ENCODE measurements around the gene DCANP1.

DCANP1 gene

DNA sequence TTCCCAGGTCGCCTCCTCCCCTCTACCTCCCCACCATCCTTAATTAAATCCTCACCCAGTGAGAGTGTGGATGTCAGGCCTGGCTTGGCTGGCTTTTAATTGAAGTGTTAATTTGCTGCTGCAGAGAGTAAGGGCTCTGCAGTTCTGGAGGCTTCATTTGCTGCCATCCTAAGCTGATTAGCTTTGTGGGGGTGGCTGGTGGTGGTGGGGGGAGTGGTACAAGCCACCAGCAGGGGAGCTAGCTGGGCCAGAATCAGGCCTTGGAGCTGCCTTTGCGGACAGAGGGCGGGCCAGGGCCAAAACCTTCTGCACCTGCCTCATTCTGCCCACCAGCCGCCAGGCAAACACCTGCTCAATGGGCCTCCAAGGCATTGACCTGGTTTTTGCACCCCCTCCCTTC lies 31.8 kb upstream of the DCANP1 start:
- DNase-seq (ENCODE audit: low read depth): no peak

DNA sequence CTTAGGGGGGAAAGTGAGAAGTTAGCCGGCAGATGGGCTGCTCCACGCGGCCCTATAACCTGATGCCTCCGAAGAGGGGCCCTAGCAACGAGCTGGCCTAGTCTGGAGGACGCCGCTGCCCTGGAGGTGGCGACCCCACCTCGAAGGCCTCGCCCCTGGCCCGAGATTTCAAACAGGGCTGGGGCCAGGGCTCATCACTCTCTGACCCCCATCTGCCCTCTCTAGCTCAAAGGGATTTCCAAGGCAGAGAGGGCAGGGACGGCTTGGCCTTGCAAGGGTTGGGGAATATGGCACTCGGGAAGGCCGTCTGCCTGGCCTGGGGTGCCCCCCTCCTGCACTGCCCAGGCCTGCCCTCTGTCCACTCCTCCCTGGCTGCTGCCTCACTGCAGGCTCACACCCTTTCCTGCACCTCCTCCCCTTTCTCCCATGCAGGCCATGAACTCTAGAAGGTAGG lies 30.5 kb upstream of the DCANP1 start:
- DNase-seq (ENCODE audit: low read depth): no peak

- no peak for DNase-seq (ENCODE audit: low read depth)
Observed at GRCh38 chr5:135476615-135477581, 29.8 kb upstream of the DCANP1 start.

- DNase-seq (ENCODE audit: low read depth): no peak
Observed at GRCh38 chr5:135473956-135474670, 27.0 kb upstream of the DCANP1 start.

DNA sequence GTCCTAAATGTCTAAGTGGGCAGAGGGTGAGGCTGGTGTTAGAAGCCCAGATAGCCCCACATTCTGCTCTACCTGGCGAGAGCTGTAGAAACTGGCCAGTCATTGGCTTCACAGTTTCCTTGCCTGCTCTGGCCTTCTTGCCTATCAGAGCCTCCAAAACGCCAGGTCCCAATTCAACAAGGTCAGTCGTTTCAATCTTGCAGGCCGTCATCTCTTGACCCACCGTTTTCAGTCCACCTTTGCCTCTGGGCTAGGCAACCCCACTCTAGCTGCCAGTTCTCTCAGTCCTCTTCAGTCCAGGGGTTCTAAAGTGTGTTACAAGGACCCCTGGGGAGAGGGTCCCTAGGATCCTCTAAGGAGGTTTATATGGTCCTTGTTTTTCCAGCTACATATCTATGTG lies 25.0 kb upstream of the DCANP1 start:
- DNase-seq (ENCODE audit: low read depth): no peak

- DNase-seq (ENCODE audit: low read depth): no peak
Observed at GRCh38 chr5:135471726-135472125, 24.6 kb upstream of the DCANP1 start.

DNA sequence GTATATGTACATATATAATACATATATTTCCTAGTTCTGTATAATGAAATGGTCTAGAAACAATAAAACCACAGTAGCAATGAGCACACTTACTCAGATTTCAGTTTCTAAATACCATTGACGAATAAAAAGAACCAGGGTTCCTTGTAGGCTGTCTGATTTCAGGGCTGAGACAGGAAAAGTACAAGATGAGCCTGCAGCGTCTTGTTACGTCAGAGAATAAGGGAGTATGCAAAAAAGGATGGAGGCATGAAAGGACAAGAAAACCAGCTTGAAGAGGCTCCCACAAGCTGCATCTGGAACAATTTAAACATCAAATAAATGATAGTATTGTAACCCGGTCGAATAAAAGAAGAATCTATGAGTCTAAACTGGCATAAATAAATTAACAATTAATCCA lies 22.8 kb upstream of the DCANP1 start:
- DNase-seq (ENCODE audit: low read depth): no peak

- no peak for DNase-seq (ENCODE audit: low read depth)
Observed at GRCh38 chr5:135468541-135468940, 21.4 kb upstream of the DCANP1 start.

DNA sequence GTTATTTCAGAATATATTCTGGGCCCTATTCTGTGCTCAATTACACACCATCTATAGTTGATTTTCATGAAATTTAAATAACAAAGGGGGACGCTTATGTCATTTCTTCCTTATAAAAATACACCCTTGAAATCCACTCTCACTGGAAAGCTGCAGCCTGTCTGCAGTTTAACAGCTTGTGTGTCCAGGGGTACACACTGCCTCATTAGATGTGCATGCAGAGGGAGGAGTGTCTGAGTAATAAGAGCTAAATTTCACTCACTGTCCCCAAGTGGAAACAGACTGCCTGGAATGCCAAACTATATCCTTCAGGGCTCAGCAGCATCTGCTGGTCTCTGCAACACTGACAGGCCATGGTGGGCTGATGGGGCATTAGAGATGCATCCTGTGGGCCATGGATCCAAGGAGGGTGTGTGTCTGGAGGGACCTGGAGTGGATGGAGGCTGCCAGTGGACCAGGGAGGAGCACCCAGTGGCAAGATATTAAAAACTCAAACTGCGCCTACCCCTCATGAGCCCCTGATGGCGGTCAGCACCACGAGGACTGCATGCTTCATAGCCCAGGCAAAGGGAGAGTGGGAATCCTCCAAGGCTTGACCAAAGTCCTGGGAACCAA lies 20.8 kb upstream of the DCANP1 start:
- no peak for DNase-seq (ENCODE audit: low read depth)

GRCh38 chr5:135467051-135467625 lies 20.0 kb upstream of the DCANP1 start:
- no peak for DNase-seq (ENCODE audit: low read depth)

GRCh38 chr5:135466178-135467050 lies 19.3 kb upstream of the DCANP1 start:
- peak; percentile 59 for DNase-seq (ENCODE audit: low read depth)

DNA sequence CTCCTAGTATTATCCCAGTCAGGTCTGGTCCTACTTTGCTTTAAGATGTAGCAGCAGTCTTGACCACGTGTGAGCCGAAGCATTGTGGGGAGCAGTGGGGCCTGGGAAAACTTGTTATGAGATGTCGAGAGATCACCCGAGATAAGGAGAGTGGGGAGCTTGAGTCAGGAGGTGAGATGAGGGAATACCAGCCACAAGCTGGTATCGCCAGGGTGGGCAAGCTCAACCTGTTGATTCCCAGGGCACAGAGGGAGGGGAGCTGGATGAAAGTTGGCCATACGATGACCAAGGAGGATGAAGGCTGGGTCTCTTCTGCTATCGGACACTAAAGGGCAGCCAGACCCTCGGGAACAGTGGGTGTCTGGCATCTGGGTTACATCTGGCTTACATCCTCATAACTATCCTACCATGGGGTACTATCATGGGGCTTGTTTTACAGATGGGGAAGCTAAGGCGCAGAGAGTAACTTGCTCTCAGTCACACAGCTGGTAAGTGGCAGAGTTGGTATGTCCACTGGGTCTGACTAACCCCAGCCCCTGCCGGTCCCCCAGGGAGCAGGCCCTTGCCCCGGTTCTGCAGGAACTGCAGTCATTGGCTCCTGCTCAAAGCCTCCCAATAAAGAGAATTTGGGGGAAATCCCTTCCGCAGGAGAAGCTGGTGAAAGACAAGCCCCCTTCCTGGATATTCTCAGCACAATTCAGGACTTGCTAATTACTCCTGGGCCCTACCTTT lies 18.4 kb upstream of the DCANP1 start:
- DNase-seq (ENCODE audit: low read depth): no peak

DNA sequence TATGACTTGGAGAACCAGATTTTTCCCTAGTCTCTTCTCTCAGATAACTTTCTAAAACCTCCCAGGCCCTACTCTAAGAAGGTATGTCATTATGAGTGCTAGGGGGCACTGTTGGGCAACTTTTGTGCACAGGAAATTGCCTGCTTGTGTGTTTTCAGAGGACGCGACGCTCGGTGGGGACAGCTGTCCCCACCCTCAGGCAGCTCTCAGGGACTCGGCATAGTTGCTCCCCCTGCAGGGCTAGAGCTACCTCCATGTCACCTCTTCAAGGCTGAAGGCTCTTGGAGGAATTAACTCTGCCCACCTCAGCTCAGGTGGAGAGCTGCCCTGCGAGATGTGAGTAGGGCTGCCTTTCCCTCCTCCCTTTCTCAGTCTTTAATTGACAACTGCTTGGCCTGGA lies 15.2 kb upstream of the DCANP1 start:
- no peak for DNase-seq (ENCODE audit: low read depth)

DNA sequence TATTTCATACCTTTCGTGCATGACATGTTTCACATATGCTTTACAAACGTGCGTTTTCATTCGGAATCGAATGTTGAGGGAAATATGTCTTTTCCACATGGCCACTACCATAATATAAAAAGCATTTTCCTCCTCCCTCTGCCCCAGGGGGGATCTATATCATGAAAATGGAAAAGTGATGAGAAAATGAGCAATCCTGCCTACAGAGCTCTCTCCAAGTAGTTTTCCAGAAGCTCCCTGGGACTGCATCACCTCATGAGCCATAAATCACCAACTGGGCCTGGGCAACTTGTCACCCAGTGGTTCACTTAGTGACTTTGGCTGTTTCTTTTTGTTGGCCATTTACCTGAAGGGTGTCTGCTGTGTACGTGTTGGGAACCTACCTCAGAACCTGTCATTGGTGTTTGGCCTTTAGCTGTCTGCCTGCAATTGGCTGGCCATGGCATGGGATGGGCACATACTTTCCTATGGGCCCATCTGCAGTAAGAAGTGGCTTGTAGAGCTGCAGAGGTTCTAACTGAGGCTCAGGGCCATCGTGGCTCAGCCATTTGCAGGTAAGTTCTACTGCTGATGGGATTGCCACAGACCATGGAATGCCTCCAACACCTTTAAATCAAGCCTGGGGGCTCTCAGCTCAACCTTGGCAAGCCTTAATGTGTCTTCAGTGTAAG lies 14.5 kb upstream of the DCANP1 start:
- no peak for DNase-seq (ENCODE audit: low read depth)

DNA sequence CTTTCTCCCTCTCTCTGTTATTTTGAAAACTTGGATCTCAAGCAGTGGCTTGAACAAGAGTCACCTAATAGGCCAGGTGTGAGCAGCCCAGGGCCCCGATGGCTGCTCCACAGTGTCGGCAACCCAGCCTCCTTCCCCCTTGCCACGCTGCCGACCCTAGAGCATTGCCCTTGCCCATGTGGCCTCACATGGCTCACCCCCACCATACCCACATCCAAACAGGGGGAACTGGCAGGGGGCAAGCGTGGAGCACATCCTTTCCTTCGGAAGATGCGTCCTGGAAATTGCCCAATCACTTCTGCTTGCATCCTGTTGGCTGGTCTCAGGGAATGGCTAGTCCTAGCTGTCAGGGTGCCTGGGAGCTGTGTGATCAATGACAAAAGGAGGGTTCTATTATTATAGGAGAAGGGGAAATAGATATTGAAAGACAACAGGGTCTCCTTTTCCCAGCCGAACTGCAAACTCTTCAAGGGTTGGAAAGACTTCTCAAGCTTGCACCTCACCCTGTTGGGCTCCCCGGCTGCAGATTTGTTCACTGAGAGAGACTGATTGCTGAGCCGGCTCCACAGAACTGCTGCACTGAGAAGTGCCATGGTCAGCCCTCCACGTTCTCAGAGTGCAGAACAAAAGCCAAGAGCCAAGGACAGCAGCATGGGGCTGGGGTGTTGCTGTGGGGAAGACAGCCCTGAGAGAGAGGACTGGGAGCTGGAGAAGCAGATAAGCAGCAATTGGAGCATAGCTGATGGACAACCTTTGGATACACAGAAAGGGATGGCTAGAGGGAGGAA lies 13.3 kb upstream of the DCANP1 start:
- no peak for DNase-seq (ENCODE audit: low read depth)

- DNase-seq (ENCODE audit: low read depth): no peak
Observed at GRCh38 chr5:135458921-135459331, 11.8 kb upstream of the DCANP1 start.

DNA sequence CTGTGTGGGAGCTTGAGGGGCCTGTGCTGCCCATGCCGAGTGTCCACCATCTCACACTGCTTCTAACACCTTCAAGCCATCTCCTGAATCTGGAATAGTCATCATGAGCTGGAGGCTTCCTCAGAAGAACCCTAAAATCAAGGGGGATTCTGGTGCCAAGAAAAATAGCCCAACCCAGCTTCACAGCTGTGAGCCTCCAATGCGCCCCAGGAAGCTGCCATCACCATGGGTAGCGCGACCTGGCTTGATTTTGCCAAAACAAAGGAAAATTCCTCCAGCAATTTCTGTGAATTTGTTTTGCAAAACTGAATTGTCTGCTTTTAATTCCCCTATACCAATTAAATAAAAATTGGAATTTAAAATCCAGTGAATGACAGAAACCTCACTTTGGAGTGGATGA lies 11.2 kb upstream of the DCANP1 start:
- no peak for DNase-seq (ENCODE audit: low read depth)

DNA sequence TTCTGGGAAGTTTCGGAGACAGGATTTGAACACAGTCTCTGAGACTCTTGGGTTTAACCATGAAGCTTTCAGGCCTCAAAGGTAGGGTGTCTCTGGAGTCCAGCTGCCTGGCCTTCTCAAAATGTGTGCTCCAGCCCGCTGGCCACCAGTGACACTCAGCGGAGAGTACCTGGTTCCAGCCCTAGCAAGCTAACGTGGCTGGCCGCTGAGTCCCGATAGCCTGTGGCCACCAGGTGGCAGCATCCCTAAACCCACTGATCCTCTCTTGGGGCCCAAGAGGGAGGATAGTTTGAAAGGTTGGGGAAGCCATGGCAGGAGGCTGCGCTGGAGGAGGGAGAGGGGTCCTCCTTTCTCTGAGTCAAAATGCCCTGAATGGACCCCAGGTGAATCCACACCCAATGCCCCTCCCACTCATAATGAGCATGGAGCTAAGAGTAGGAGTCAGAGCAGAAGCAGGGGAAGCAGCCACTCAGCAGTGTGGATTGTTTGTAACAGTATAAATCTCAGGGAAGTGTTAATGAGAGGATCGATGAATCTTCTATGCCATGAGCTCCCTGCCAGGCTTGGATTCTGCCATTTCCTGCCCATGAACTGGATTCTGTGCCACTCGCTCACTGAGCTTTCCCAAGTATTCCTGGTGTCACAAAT lies 10.4 kb upstream of the DCANP1 start:
- DNase-seq (ENCODE audit: low read depth): peak; percentile 48
